GM18499 (cell line): Measurements from ENCODE around the gene KLHL2.
A peak's percentile ranks its signal among the peaks of the same experiment; 100 is the strongest.
"Not testable (repeated sequence)": the region's sequence is repeated elsewhere in the genome, so short reads cannot be mapped to it uniquely, and the experiment has no call there.

Experiments used
- ATAC-seq: cut with Tn5 transposase; IDR thresholded peaks from one replicate; pipeline ENCODE4 v1.9.1; 2021; ENCODE audit warnings: moderate number of reproducible peaks; ENCODE audit not compliant: insufficient read depth, unreplicated experiment

Gene KLHL2

GRCh38 chr4:165284697-165285096 lies 77.3 kb downstream of the KLHL2 start:
- not testable (repeated sequence) for ATAC-seq

- peak; percentile 73 for ATAC-seq
These were observed 79.4 kb downstream of the KLHL2 start for GRCh38 chr4:165286619-165287340.

DNA sequence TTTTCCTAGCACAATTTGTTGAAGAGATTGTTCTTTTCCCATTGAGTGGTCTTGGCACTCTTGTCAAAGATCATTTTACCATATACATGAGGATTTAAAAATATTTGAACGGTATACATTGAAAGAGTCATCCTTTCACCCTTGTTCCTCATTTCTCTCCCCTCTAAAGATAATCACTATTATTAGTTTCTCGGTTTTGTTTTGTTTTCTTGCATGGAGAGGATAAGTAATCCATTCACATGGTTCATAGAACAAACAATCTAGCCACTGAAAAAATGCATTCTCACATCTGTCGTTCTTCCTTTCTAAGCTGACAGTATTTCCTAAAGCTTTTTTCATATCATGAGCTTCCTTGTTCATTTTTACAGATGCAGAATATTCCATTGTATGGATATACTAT lies 80.9 kb downstream of the KLHL2 start:
- no peak for ATAC-seq

DNA sequence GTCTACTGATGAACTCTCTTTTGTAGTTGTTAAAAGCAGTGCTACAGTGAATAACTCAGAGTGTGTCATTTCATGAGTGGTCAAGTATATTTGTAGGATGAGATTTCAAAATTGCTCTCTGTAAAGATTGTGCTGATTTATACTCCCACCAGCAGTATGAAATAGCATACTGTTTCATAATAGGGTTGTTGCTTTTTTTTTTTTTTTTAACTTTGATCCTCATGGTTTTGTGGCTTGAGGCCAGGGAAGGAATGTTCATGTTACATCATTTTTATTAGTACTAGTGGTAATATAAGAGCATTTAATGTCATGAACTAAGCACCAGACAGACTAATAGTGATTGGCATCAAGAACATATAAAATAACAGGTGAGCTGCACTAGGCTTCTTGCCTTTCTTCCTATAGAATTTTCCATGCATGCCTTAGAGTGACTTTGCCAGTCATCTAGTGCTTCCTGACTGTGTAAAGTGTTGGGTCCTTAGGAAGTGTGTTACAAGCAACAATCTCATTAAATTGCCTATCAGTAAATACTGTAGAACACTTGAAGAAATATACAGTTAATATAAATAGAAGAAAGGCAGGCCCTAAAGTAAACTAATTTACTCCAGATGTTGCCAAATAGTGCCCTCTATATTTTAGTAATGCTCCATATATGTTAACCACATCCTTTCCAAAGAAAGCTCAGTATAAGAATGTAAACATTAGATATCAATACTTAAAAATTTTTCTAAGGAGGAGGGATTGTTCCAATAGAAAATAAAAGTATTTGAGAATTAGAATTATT lies 81.5 kb downstream of the KLHL2 start:
- no peak for ATAC-seq

DNA sequence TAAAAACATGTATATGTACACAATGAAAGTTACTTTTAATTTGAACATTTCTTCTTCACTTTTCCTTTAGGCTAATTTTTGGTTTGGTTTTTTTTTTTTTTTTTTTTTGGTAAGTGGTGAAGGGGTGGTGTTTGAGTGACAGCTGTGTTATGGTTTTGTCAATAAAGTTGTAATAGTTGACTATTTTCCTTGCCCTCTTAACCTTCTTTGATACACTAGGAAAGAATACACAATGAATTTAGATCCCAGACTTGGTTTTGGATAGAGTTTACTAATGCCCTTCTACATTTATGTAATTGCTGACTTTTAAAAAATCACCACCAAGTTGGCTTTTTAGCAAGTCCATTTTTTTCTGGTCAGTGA lies 82.0 kb downstream of the KLHL2 start:
- no peak for ATAC-seq

DNA sequence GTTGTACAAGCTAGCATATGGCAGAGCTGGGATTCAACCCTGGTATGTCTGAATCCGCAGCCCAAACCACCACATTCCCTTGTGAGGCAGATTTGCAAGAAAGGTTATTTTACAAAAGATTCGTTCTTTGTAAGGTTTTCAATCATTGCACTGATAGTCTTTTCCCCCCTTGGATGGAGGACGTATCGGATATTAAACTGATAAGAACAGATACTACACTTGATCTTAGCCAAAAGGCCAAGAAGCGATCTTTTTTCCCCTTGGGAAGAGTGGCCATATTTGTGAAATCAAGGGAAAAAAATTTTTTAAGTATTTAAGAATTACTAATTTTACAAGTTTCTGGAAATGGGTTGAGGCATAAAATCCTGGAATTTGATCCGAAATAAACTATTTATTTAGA lies 85.7 kb downstream of the KLHL2 start:
- ATAC-seq, result no peak

DNA sequence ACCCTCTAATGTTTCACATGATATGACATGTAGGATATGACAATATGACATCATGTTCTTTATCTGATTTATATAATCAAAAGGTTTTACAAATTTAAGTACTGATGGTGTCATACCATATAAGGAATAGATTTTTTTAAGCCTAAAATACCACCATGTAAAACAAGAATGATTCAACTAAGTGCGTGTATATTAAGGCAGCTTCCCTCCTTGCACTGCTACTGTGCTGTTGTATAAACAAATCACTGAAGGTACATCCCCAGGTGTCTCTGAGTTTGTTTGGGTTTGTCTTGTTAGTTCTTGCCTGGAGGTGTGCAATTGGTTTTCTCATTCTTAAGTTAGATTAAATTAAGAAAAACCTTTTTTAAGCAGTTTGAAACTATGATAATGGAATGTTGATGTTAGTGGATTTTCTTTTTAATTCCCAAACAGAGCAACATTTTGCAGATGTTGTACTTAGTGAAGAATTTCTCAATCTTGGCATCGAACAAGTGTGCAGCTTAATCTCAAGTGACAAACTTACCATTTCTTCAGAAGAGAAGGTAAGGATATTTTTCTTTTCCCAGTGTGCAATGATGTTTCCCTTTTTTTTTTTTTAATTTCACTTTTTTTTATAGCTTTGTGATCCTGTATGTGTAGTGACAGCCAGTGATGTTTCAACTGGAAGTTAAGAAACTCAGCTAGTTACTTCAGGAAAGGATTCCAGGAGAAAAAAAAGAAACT lies 86.7 kb downstream of the KLHL2 start:
- ATAC-seq, result no peak

DNA sequence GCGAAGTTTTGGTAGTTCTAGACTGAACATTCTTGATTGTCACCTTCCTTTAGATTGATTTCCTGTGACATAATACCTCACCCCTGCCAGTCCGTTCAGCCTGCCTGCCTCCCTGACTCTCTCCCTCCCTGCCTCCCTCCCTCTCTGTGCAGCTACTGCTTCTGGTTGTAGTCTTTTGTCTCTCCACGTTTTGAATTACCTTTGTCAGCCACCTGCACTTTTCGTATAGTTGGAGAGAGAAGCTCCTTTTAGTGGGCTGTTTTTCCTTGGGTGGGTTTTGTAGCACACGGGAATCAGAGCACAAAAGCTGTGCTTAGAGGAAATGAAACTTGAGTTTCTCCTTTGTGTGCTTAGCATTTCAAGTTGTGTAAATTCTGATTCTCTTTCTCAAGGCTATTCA lies 87.5 kb downstream of the KLHL2 start:
- peak; percentile 78 for ATAC-seq

DNA sequence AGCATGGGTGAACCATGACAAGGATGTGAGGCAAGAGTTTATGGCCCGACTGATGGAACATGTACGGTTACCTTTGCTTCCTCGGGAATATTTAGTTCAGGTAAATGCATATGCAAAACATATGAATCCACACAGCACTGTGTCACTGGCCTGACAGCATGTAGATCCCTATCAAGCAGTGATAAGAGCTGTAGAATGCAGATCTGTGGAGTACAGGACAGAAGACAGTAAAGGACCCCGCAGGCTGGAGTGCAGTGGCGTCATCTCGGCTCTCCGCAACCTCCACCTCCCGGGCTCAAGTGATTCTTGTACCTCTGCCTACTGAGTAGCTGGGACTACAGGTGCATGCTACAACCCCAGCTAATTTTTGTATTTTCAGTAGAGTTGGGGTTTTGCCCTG lies 90.3 kb downstream of the KLHL2 start:
- ATAC-seq, result no peak

- no peak for ATAC-seq
These were observed 92.2 kb downstream of the KLHL2 start for GRCh38 chr4:165299399-165300060.

DNA sequence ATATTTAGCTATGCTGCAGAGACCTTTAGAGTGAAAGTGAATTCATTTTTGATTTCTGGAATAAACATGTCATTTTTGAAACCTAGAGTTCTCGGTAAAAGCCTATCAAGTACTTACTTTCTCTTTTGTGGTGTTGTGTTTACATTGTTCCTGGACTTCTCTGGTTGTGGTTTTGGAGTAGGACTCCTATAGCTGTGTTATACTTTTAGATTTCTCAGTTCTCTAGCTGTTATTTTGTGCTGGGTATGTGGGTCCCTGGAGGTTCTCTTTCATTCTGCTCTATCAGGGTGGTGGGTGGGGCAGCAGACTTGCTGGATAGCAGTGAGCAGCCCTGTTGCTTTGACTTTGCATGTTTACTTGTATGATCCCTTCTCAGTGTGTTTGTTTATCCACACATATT lies 94.5 kb downstream of the KLHL2 start:
- ATAC-seq, result peak; percentile 98

GRCh38 chr4:165302658-165303057 lies 95.3 kb downstream of the KLHL2 start:
- no peak for ATAC-seq

DNA sequence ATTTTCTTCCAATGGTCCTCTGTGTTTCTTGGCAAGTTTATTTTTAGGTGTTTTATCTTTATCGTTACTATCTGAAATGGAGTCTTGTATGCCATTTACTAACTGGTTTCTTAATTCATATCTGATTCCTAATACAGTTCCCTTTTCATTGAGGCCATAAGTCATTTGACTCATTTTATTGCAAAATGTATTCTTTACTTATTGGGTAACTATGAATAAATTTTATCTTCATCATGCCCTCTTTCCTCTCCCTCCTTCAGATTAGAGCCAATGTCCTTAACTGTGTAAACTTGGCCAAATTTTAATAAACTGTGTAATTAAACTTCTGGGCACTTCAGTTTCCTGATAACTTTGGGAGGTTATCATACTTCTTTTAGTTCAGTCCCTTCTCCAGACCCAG lies 100.8 kb downstream of the KLHL2 start:
- no peak for ATAC-seq

GRCh38 chr4:165308606-165309005 lies 101.2 kb downstream of the KLHL2 start:
- ATAC-seq, result no peak

GRCh38 chr4:165309456-165309855 lies 102.1 kb downstream of the KLHL2 start:
- no peak for ATAC-seq

GRCh38 chr4:165312506-165312905 lies 105.1 kb downstream of the KLHL2 start:
- no peak for ATAC-seq

DNA sequence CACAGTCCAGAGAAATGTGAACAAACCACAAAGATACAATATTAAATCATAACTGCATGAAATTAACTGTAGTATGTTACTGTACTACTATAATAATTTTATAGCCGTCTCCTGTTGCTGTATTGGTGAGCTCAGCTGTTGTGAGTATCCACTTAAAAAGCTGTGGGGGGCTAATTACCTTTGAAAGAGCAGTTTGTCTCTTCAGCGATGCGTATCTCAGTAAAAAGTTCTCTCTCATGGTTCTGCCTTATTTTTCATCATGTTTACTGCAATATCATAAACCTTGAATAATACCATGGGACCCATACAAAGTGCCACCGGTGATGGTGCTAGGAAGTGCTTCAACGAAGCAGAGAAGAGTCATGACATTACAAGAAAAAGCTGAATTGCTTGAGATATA lies 111.7 kb downstream of the KLHL2 start:
- no peak for ATAC-seq

DNA sequence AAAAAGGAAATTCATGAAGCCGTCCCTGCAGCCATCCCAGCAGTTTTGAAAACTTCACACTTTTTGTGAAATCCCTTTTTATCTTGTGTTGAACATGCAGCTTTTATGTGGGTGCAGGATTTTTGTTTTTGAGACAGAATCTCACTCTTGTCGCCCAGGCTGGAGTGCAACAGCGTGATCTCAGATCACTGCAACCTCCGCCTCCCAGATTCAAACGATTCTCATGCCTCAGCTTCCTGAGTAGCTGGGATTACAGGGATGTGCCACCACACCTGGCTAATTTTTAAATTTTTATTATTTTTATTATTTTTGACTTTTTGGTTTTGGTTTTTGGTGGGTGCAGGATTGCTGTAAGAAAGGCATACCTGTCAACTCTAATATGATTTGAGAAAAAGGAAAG lies 112.1 kb downstream of the KLHL2 start:
- ATAC-seq, result no peak

DNA sequence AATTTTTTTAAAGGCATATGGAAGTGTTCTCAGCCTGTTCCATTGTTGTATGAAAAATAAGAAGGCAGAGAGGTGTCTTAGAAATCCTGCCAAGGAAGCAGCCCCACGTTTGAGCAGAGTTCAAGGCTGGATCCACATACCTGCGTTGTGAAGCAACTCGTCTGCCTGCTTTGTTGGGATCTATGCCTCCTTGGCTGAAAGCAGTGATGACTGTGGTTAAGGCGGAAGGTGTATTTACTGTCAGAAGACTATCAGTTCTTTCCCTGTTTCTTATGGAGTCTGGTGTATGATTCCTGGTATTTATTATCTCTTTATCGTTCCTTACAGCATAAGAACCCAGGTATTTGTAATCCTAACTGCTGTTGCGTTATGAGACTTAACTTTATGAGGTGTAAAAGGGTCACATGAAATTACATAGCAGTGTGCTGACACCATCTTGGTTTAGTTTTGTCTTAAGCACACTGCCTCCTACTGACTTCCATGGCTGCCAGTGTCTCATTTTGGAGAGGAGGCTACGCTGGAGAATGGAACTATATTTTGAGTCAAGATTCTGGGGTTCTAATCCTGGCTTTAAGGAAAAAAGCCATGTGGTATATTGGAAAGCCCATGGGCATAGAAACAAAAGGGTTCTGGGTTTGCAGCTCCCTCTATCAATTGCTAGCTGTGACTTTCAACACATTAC lies 117.0 kb downstream of the KLHL2 start:
- no peak for ATAC-seq

GRCh38 chr4:165324918-165325304 lies 117.5 kb downstream of the KLHL2 start:
- ATAC-seq, result no peak
